ENCODE data around the gene NFIX.

NFIX gene

GRCh38 chr19:13010038-13010991, 15.0 kb downstream of the NFIX start:
- DNase-seq = no peak

DNA sequence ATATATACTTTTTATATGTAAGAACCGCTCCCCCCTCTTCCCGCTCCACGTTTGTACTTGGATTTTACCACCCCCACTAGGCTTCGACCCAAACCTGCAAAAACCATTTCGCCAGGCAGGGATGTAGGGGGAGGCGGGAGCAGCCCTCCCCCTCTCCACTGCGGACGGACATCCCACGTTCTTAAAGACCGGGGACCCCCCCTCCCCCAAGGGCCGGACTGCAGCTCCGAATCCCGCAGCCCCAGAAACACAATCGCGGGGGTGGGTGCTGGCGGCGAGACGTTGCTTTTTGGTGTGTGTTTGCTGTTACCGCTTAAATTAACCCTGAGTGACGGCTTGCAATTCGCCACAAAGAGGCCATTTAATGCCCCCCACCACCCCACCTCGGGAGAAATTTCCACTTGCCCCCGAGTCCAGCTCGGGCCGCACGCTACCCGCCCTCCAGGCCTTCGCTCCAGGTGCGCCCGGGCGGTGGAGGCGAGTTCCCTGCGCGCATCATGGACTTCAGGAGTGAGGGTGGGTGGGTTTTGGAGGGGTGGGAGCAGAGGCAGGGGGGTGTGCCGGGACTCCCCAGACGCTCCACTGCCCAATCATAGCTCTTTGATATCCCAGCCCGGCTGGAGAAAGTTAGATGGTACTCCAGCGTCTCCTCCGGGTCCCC, 15.8 kb downstream of the NFIX start:
- DNase-seq = no peak

GRCh38 chr19:13011653-13012389, 16.5 kb downstream of the NFIX start:
- no peak for DNase-seq

- no peak for DNase-seq
Observed at GRCh38 chr19:13012390-13012689, 17.1 kb downstream of the NFIX start.

- peak; percentile 73 for DNase-seq
Observed at GRCh38 chr19:13012690-13013608, 17.7 kb downstream of the NFIX start.

- DNase-seq = no peak
Observed at GRCh38 chr19:13013649-13014048, 18.4 kb downstream of the NFIX start.

DNA sequence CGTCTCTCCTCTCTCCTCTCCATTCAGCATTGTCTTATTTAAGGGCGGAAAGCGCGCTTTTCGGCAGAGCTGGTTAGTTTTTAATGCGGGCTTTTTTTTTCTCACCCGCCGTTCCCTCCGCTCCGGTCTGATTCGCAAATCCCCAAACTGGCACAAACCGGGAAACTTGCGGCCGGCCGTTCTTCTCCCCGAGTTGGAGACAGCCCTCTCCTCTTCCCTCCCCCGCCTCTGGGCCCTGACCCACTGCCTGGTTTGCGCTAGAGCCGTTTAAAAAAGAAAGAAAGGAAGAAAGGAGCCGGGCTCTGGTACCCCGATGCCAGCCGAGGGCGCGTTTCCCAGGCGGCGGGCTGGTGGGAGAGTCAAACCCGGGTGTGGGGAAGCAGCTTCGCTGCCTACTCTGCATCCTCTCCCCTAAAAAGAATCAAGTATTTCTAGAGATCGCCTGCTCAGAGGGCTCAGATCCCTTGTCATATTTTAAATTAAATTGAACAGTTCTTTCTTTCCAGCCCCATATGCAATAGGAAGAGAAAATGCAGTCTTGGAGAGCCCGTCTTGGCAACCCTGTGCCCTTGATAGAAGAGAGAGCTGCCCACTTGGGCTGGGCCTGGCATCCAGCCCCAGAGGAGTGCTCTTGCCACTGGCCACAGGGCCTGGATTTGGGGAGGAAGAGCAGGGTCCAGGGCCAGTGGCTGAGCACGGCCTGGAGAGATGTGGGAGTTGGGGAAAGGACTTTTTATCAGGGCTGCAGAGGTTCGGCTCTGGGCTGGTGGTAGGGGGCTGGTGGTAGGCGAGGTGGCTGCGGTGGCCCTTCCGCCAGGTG, 19.0 kb downstream of the NFIX start:
- no peak for DNase-seq

- no peak for DNase-seq
Observed at GRCh38 chr19:13014921-13015280, 19.6 kb downstream of the NFIX start.

DNA sequence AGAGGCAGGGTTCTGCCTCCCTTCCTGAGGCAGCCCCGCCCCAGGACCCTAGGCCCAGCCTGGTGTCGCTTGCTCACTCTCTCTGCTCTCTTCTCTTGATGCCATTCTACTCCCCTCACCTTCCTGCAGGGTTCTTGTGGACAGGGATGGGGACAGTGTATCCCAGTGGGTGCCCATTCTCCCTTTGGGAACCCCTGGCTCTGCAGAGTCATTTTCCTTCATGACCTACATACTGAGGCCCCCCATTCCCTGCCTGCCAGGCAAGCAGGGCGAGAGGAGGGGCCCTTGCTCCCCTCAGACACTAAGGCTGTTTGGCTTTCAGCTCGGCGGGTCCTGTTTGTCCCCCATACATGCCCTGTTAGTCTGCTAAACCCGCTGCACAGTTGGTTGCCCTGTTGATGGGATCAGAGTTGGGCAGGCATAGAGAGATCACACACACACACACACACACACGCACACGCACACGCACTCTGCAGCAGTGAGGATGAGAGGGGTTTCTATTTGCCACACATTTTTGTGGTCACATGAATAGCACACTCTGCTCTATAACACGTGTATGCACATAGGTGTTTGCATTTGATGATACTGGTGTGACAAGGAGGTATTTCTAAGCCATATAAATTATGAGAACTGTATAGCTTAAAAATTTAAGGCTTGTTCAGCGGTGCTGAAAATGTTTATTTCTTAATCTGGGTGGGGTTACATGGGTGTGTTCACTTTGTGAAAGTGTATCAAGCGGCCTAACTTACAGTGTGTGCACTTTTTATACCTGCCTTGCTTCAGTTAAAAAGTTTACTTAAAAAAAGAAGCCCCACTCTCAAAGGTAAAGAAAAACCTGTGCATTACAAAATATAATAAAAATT, 20.3 kb downstream of the NFIX start:
- DNase-seq = no peak

DNA sequence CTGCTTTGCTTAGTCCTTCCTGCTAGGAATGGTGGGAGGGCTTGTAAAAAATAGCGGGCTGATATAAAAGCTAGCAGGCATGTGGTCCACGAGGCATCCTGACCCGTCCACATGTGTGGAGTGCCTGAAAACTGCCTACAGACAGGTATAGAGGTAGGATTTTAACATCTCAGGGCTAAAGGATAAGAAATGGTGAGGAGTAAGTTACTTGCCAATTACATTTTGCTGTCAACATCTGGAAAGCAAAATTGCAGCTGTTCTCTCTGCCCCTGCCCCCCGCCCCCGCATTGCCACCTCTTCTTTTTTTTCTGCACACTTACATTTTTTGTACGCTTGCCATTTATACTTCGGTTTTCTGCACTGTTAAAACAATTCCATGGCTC, 21.0 kb downstream of the NFIX start:
- DNase-seq = no peak

- DNase-seq = no peak
Observed at GRCh38 chr19:13016628-13017305, 21.5 kb downstream of the NFIX start.

GRCh38 chr19:13017306-13018034, 22.2 kb downstream of the NFIX start:
- no peak for DNase-seq

DNA sequence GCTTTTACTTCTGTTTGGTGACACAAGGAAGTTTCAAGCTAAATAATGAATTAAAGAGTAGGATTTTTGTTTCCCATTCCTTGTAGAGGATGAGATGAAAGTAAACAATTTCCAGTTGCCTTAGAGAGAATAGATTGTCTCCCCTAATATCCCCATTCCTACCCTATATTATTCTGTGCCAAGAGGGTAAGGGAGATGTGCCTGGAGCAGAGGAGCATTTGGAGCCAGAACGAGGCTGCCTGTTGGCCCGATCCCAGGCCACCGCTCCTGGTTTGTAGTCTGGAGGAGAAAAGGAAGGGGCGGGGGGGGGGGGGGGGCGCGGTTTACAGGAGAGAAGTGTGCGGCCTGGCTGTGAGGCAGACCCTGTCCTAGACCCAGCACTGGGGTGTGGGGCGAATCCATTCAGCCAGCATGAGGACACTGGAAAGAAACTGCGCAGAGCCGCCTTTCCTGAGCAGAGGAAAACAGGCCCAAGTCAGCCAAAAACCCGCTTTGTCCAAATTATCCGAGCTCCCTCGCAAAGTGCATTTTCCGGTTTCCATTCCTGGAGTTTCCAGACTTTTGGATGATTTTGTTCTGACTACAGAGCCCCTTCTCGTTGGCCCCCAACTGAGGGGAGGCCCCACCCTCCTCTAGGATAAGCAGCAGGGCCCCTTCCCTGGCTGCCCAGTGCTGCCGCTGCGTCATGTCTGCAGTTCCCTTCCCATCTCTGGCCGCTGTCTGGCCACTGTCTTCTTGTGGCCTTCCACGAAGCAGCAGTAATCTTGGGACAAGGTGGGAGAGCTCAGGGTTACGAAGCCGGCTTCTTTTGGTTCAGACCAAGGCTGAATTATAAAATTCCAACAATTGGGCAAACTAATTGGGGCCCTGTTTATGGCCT, 23.0 kb downstream of the NFIX start:
- no peak for DNase-seq

GRCh38 chr19:13019332-13019731, 24.1 kb downstream of the NFIX start:
- no peak for DNase-seq

DNA sequence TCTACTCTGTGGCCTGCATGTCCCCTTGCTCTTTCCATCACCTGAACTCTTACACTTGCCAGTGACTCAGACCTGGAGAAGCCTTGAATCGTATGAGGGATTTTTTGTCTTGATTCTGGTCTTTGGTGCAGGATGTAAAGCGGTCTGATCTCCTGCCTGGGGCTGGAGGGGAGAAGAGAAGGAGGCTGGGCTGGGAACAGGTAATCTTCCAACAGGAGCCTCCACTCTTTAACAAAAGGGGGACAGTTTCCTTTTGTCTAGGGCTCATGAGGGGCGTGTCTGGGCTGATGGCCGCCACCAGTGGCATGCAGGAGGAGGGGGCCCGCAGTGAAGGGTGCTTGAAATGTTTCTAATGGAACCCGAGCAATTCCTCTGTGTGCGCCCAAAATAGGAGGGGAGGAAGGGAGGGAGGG, 24.7 kb downstream of the NFIX start:
- DNase-seq = no peak

- no peak for DNase-seq
Observed at GRCh38 chr19:13022111-13022858, 27.0 kb downstream of the NFIX start.

DNA sequence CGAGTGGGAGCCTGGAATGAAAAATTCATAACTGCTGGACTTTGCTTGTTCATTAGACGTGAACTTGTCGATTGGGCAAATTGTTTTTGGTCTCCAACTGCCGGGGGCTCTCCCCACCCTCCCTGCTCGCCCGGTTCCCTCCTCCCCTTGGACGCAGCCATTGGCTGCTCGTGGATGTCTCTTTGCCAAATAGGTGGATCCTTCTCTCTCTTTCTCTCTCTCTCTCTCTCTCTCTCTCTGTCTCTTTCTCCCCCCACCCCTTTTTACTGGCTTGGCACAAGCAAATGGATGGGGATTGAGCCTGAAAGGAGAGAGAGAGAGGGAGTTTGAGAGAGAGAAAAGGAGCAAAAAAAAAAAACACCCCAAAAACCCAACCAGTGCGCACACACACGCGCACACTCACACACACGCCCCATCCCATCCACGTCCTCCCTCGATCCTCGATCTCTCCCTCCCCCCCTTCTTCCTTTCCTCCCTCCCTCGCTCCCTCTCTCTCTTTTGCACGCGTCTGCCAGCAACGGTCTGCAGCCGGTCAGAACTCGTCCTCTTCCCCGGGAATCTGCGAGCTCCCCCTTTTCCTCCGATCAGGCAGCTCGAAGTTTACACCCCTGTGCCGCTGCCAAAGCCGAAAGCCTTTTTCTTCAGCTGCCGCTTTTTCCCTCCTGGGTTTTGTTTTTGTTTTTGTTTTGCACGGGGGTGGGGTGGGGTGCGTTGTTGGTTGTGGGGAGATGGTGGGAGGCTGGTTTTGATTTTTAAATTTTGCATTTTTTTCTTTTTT, 27.8 kb downstream of the NFIX start:
- DNase-seq = no peak
